HTR-8/SVneo (cell line): ENCODE data around the gene CSPG5.

Source experiments
- DNase-seq: peaks from one replicate; pipeline ENCODE4 v3.0.0; 2011; ENCODE audit warnings: low spot score, mixed read lengths; ENCODE audit not compliant: insufficient read length
- FAIRE-seq: peaks from 2 replicates; lab custom pipeline; 2011; peaks lifted over from hg19 to GRCh38; lab: Jason Lieb, UNC

The CSPG5 gene

DNA sequence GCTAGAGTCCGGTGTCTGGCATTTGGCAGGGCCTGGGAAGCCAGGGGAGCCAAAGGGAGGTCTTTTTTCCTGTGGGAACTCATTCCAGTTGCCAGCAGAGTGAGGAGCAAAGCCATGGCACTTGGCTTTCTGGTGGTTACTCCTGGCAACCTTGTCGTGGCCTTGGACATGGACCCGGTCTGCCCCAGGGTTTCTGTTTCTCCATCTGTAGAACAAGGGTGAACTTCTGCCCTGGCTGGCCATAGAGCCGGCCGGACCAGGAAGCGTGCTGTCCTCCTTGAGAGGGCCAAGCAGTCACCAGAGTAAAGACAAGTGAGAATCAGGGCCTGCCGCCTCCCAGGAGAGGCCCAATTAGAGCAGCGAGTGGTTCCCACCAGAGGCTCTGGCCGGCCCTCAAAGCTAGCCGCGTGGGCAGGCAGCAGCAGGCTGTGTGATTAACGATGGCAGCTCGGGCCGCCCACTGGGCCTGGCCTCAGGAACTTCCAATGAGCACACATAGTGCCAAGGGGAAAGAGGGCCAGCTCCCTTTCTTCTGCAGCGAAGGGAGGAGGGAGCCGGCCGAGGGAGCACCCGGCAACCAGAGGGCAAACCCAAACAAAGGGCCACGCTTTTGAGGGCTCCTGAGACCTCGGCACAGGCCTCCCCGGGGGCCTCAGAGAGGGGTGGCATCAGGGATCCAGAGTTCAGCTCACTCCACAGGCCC, 36.0 kb downstream of the CSPG5 start:
- no peak for DNase-seq
- FAIRE-seq, result no peak

GRCh38 chr3:47541583-47542108, 37.0 kb downstream of the CSPG5 start:
- DNase-seq, result no peak
- FAIRE-seq, result no peak

- DNase-seq (no peak), FAIRE-seq (no peak)
Observed at GRCh38 chr3:47540281-47540680, 38.4 kb downstream of the CSPG5 start.

GRCh38 chr3:47536967-47537366, 41.7 kb downstream of the CSPG5 start:
- DNase-seq (no peak), FAIRE-seq (no peak)

- no peak for FAIRE-seq
- no peak for DNase-seq
Observed at GRCh38 chr3:47536221-47536891, 42.3 kb downstream of the CSPG5 start.

DNA sequence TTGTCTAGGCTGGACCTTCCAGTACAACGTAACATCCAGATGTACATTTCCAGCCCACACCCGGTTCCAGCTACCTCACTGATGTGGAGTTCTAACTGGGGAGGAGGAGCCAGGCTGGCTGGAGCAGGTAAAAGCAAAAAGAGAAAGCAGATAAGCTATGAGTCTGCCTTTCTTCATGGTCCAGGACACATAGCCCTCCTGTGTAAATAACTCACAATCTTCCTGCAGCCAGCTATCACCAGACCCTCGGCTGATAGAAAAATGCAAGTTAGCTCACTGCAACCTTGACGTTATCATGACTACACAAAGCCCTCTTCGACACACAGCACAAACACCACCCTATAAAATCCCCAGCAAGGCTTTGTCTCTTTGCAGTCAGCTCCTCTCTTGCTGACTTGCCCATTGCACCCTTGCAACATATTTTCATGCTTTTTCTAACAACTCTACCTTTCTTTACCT, 44.6 kb downstream of the CSPG5 start:
- DNase-seq, result no peak
- FAIRE-seq, result no peak

- no peak for DNase-seq
- no peak for FAIRE-seq
Observed at GRCh38 chr3:47533481-47533880, 45.2 kb downstream of the CSPG5 start.

GRCh38 chr3:47527952-47528725, 50.5 kb downstream of the CSPG5 start:
- no peak for DNase-seq
- FAIRE-seq, result no peak

DNA sequence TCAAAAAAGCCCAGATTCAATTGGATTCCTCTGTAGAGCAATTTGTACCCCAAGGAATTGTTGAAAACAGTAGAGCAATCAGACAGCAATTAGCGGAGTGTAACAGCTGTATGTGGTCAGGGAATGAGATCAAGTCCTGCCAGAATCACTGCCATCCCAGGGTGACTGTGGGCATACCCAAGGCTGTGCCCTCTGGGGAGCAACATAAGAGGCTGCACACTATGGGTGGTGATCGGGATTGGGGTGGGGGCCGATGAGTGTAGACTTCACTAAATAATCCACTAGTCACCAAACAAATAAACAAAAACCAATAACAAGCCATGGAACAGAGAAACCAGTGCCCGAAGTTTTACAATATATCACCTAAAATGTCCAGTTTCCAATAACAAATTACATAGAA, 53.0 kb downstream of the CSPG5 start:
- FAIRE-seq, result no peak
- DNase-seq, result no peak

DNA sequence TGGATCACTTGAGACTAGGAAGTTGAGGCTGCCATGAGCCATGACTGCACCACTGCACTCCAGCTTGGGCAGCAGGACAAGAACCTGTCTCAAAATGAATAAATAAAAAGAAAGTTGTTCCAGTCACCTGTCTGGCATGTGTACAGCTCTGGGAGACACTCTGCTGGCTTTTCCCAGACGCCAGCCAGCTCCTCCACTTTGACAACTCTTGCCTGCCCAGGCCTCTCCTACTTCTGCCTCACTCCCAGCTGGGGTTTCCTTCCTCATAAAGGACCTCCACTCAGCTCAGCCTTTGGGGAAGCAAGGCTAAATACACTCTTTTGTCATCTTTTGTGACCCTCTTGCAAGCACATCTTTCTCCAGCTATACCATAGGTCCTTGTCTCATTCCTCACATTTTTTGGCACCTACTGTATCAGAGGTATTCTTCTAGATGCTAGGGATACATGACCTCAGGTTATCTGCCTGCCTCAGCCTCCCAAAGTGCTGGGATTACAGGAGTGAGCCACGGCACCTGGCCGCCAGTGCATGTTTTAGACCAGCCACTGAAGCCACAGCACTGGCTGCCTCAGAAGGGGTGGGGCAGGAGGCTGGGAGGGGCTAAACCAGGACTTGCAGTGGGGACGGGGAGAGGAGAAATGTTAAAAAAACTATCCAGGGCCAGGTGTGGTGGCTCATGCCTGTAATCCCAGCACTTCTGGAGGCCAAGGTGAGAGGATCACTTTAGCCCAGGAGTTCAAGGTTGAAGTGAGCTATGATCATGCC, 55.2 kb downstream of the CSPG5 start:
- FAIRE-seq (no peak), DNase-seq (no peak)

DNA sequence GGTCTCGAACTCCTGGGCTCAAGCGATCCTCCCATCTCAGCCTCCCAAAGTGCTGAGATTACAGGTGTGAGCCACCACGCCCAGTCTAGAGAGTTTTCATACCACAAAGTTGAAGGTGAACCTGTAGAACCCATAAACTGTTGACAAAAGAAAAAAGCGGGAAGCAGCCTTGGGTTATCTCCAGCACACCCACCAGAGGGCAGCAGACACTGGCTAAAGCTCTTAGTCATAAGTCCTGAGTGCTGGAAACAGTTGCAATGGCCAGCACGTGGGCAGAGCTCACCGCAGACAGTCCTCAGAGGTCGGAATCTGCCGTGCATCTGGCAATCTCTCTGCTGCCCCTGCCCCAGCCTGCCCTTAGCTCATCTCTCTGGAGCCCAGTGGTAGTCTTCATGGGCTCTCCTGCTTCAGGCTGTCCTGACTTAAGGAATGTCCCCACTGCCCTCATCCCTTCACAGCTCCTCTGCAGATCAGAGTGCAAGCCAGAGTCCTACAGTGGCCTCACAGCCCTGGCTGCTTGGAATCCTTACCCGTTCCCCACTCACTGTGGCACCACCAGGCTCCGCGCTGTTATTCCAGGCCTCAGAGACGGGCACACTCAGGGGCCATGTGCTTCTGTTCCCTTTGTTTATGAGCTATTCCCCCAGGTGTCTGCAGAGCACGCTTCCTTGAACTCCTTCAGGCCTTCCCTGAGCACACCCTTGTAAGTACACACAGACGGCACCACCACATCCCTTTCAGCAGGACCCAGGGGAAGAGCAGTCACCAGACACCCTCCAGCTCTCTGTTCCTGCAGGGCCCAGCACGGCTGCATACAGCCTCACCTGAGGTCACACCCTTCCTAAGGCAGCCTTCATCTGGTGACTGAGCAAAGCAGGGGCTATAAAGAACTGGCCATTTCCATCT, 56.3 kb downstream of the CSPG5 start:
- peak; percentile 84 for DNase-seq
- FAIRE-seq, result no peak

DNA sequence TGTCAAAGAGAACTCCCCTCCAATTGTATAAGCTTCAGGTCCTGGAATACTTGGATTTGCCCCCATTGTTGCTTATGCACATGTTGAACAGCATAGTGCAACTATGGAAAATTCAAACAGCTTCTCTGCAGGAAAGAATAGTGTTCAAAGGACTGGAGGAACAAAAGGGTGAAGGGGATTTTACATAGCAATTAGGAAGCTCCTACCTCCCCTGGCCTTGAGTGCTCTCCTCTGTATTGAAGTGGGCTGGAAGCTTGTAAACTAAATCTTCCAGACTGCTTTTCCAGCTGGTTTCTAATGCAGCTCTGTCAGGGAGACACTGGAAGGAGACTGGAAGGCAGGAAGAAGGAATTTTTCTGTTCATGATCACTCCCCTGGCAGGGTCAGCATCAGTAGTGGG, 57.9 kb downstream of the CSPG5 start:
- FAIRE-seq, result no peak
- DNase-seq, result no peak

DNA sequence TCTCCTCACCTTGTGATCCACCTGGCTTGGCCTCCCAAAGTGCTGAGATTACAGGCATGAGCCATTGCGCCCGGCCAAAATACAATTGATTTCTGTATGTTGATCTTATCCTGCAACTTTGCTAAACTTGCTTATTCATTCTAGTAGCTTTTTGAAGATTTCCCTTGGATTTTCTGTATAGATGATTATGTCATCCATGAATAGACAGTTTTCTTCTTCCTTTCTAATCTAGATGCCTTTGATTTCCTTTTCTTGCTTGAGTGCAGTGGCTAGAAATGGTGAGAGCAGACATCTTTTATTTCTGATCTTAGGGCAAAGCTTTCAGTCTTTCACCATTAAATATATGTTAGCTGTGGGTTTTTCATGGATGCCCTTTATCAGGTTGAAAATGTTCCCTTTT, 60.7 kb downstream of the CSPG5 start:
- no peak for DNase-seq
- no peak for FAIRE-seq

- FAIRE-seq (no peak), DNase-seq (no peak)
Observed at GRCh38 chr3:47515864-47516319, 62.8 kb downstream of the CSPG5 start.

GRCh38 chr3:47515100-47515499, 63.6 kb downstream of the CSPG5 start:
- DNase-seq (no peak), FAIRE-seq (no peak)

DNA sequence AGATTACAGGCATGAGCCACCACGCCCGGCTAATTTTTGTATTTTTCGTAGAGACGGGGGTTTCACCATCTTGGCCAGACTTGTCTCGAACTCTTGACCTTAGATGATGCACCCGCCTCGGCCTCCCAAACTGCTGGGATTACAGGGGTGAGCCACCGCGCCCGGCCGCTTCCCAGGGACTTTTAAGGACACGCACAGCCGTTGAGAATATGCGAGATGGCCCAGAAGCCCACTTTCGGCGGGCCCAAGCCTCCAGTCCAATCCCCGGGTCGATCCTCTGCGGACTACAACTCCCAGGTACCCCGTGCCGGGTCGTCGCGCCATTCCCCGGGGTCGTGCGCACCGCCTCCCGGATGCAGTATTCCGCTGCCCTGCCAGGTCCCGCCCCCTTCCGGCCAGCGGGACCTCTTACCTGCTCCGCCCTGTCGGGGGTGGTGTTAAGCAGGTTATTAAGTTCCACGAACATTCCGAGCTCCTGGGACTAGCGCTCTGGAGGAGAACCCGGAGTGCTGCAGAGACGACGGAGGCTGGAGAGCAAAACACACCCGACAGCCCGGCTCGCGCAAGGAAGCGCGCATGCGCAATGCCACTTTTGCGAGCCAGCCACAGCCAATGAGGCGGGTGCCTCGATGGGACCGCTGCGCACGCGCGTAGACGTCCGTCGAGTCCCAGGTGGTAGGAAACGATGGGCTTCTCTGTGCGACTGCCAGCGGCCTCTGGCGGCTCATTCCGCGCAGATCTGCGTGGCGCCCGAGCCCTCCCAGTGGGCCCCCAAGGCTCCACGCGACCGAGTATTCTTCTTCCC, 65.3 kb downstream of the CSPG5 start, which contains the start of gene ELP6:
Gene ELP6, minus strand, starts transcription at position 588 of the 805 bp plus-strand sequence. Its CDS starts 122 bp downstream, at position 466.
- DNase-seq (peak; percentile 96), FAIRE-seq (peak; percentile 92)

- FAIRE-seq (no peak), DNase-seq (peak; percentile 7)
Observed at GRCh38 chr3:47512416-47513124, 66.1 kb downstream of the CSPG5 start.
